HepG2 (cell line): ENCODE measurements around the gene TSTD2. TPM values are rescaled to one million over a fixed set of nuclear protein-coding genes. Genes with fewer than 3 reads are reported as not detected.

Experiments used
- ATAC-seq: fragments of 200-7000 bp; cut with Tn5 transposase; 3 replicates; pipeline ENCODE4 v1.9.1; 2020; ENCODE audit warnings: mild to moderate bottlenecking, moderate library complexity
- BruUV-seq: library from RNA; stranded (reverse); fragments of 400-500 nt; replicated peaks from 2 replicates; lab custom pipeline; 2021; lab: Mats Ljungman, UMichigan
- CTCF ChIA-PET: fragments of 300-600 bp; formaldehyde crosslinking; extraction: SDS; loops from one replicate; lab custom pipeline; 2021; ENCODE audit warnings: low total read pairs, inconsistent platforms, low intra/inter-chr PET ratio; lab: Yijun Ruan, JAX
- POLR2A ChIA-PET: fragments of 350-600 bp; sonication (Branson Sonifier 250); formaldehyde crosslinking; loops from one replicate; lab custom pipeline; 2020; ENCODE audit warnings: antibody characterized with exemption, inconsistent platforms; lab: Yijun Ruan, JAX
- DNase-seq: peaks from one replicate; pipeline ENCODE4 v3.0.0-alpha.2; 2015; ENCODE audit warnings: low spot score
- FAIRE-seq: peaks from 3 replicates; lab custom pipeline; 2011; peaks lifted over from hg19 to GRCh38; lab: Jason Lieb, UNC
- H2AFZ ChIP-seq: one replicate; pipeline ENCODE4 v1.6.1; 2011; ENCODE audit warnings: low read length, inconsistent platforms
- H3K27ac ChIP-seq: fragments of 300-600 bp; 3 replicates; pipeline ENCODE4 v1.8.0; 2011; ENCODE audit warnings: mixed run types, mild to moderate bottlenecking, mixed read lengths, low read length, inconsistent platforms; ENCODE audit not compliant: insufficient read depth; ENCODE audit errors: extremely low read length
- H3K27me3 ChIP-seq, 2 experiments: fragments of 200-600 bp in 1 of 2; 2 replicates in 1 of 2; 3 replicates in 1 of 2; pipeline versions ENCODE4 v1.6.0 to v1.8.0; 2011; ENCODE audit warnings: low read length in 2 of 2, mild to moderate bottlenecking in 2 of 2, moderate library complexity in 2 of 2, inconsistent platforms in 1 of 2; ENCODE audit not compliant: insufficient read depth in 2 of 2, control insufficient read depth in 1 of 2
- H3K36me3 ChIP-seq, 2 experiments: fragments of 200-600 bp in 1 of 2; replicated peaks in 1 of 2; 2 replicates in 1 of 2; 3 replicates in 1 of 2; pipeline versions ENCODE4 v1.5.1 to v1.8.0; 2011; ENCODE audit warnings: low read length in 2 of 2, inconsistent platforms in 1 of 2; ENCODE audit not compliant: insufficient read depth in 2 of 2, control insufficient read depth in 1 of 2
- H3K4me1 ChIP-seq: 2 replicates; pipeline ENCODE4 v1.5.1; 2012; ENCODE audit warnings: low read length, inconsistent platforms; ENCODE audit not compliant: insufficient read depth
- H3K4me2 ChIP-seq: 2 replicates; pipeline ENCODE4 v1.6.0; 2011; ENCODE audit warnings: low read depth, low read length, inconsistent platforms
- H3K4me3 ChIP-seq, 3 experiments: fragments of 200-600 bp in 1 of 3; sonication (generic), shearing (Covaris generic) in 1 of 3; replicated peaks in 1 of 3; 2 replicates each; pipeline ENCODE4 v1.5.1; 2011 to 2016; ENCODE audit warnings: low read length in 3 of 3, inconsistent platforms in 2 of 3, low read depth in 2 of 3, mild to moderate bottlenecking in 2 of 3, control low read depth in 1 of 3, mixed read lengths in 1 of 3; ENCODE audit not compliant: insufficient read depth in 1 of 3
- H3K79me2 ChIP-seq: one replicate; pipeline ENCODE4 v1.6.1; 2011; ENCODE audit warnings: low read length, inconsistent platforms; ENCODE audit not compliant: insufficient read depth
- H3K9ac ChIP-seq: 2 replicates; pipeline ENCODE4 v1.6.0; 2011; ENCODE audit warnings: mild to moderate bottlenecking, low read depth, low read length, inconsistent platforms; ENCODE audit not compliant: insufficient read depth
- H3K9me3 ChIP-seq: 2 replicates; pipeline ENCODE4 v1.5.1; 2012; ENCODE audit warnings: mild to moderate bottlenecking, low read length
- H4K20me1 ChIP-seq: 2 replicates; pipeline ENCODE4 v1.6.0; 2011; ENCODE audit warnings: inconsistent platforms, mild to moderate bottlenecking, low read length, moderate library complexity; ENCODE audit not compliant: insufficient read depth
- HHEX ChIP-seq: IDR thresholded peaks from 2 replicates; pipeline ENCODE4 v1.6.1; 2016; ENCODE audit warnings: control low read depth
- HMG20B ChIP-seq: conservative IDR thresholded peaks from 2 replicates; pipeline ENCODE4 v1.6.1; 2016; ENCODE audit warnings: missing genetic modification reagents, missing compliant biosample characterization
- HNRNPK ChIP-seq: fragments of 200-400 bp; formaldehyde crosslinking; IDR thresholded peaks from 2 replicates; pipeline ENCODE4 v1.6.1; 2018; ENCODE audit warnings: low read length, low read depth, moderate library complexity, mild to moderate bottlenecking; ENCODE audit not compliant: poor library complexity, severe bottlenecking
- KDM6A ChIP-seq: IDR thresholded peaks from 2 replicates; pipeline ENCODE4 v1.6.1; 2016; ENCODE audit warnings: low read depth
- KLF13 ChIP-seq: sonication (generic); formaldehyde crosslinking; IDR thresholded peaks from 2 replicates; pipeline ENCODE4 v1.4.0; 2020; ENCODE audit warnings: mild to moderate bottlenecking, missing genetic modification reagents
- MAFF ChIP-seq: IDR thresholded peaks from 2 replicates; pipeline ENCODE4 v1.6.1; 2011; ENCODE audit warnings: low read depth, low read length, improper control_type of control experiment
- NR0B2 ChIP-seq: sonication (generic); formaldehyde crosslinking; IDR thresholded peaks from 2 replicates; pipeline ENCODE4 v1.4.0; 2020; ENCODE audit warnings: mild to moderate bottlenecking, missing genetic modification reagents
- PITX1 ChIP-seq: sonication (generic); formaldehyde crosslinking; IDR thresholded peaks from 2 replicates; pipeline ENCODE4 v1.5.1; 2020; ENCODE audit warnings: mild to moderate bottlenecking, missing genetic modification reagents
- REST ChIP-seq, 2 experiments: IDR thresholded peaks; 2 replicates each; pipeline ENCODE4 v1.6.1; 2011 to 2012; ENCODE audit warnings: low read length in 2 of 2, borderline replicate concordance in 1 of 2, low read depth in 1 of 2, mild to moderate bottlenecking in 1 of 2, moderate library complexity in 1 of 2
- TERF1 ChIP-seq: sonication (generic); formaldehyde crosslinking; IDR thresholded peaks from 2 replicates; pipeline ENCODE4 v1.8.0; 2022; ENCODE audit warnings: mild to moderate bottlenecking, missing genetic modification reagents, moderate library complexity
- ZNF101 ChIP-seq: sonication (generic); formaldehyde crosslinking; IDR thresholded peaks from 2 replicates; pipeline ENCODE4 v1.4.0; 2020; ENCODE audit warnings: mild to moderate bottlenecking, low read depth, missing genetic modification reagents, borderline replicate concordance
- ZNF276 ChIP-seq: sonication (generic); formaldehyde crosslinking; IDR thresholded peaks from 2 replicates; pipeline ENCODE4 v1.4.0; 2020; ENCODE audit warnings: mild to moderate bottlenecking, low read depth, missing genetic modification reagents
- ZNF34 ChIP-seq: sonication (generic); formaldehyde crosslinking; IDR thresholded peaks from 2 replicates; pipeline ENCODE4 v1.4.0; 2020; ENCODE audit warnings: mild to moderate bottlenecking, missing genetic modification reagents, borderline replicate concordance
- ZNF367 ChIP-seq: sonication (generic); formaldehyde crosslinking; IDR thresholded peaks from 2 replicates; pipeline ENCODE4 v1.4.0; 2020; ENCODE audit warnings: missing genetic modification reagents, borderline replicate concordance
- ZNF382 ChIP-seq: sonication (generic); formaldehyde crosslinking; IDR thresholded peaks from 2 replicates; pipeline ENCODE4 v1.5.0; 2020; ENCODE audit warnings: missing genetic modification reagents, mild to moderate bottlenecking, borderline replicate concordance
- ZNF503 ChIP-seq: sonication (generic); formaldehyde crosslinking; IDR thresholded peaks from 2 replicates; pipeline ENCODE4 v1.4.0; 2020; ENCODE audit warnings: missing genetic modification reagents
- WGBS: methylation state at CpG from one replicate; pipeline ENCODE4 v1.1.6; 2017; ENCODE audit warnings: low lambda C conversion rate; 5-methylcytosine and 5-hydroxymethylcytosine counted together
- in situ Hi-C: cut with HindIII; loops from 2 replicates; pipeline ENCODE4 v1.10.0; 2017; ENCODE audit warnings: low pct_unique_long_range_greater_than_20kb; ENCODE audit not compliant: extremely low pct_ligation_motif_present
- intact Hi-C: fragments of 100-400 bp; cut with micrococcal nuclease; formaldehyde crosslinking; loops from one replicate; pipeline ENCODE4 v1.10.0; 2022; ENCODE audit not compliant: unreplicated experiment
- polyA plus RNA-seq, 8 experiments: library from polyadenylated mRNA; depleted of rRNA in 3 of 8; stranded (reverse) in 7 of 8; unstranded in 1 of 8; fragments of >200 nt; fragmentation: Illumina TruSeq in 4 of 8; extraction: Trizol in 4 of 8; gene quantifications; 2 replicates each; pipeline versions ENCODE4 v1.2.1 to v1.2.3, GENCODE V29; 2011 to 2016; ENCODE audit warnings: low read depth in 4 of 8, missing spikeins in 1 of 8, mixed read lengths in 1 of 8; ENCODE audit not compliant: insufficient read depth in 1 of 8
- total RNA-seq, 5 experiments: library from RNA; depleted of rRNA; stranded (reverse); fragments of >200 nt; fragmentation: Illumina TruSeq; extraction: Trizol; gene quantifications; 2 replicates each; pipeline ENCODE4 v1.2.3, GENCODE V29; 2016; ENCODE audit warnings: low read depth in 1 of 5

Gene TSTD2
- total and polyA plus RNA-seq, 2 of the 13 experiments (the other 11 are each of a cell fraction or from before 2014, with no cell fraction given) = 16.0 to 23.1 TPM

GRCh38 chr9:97628668-97629067 is 4.5 kb downstream of the TSTD2 start:
- ATAC-seq = no peak
- WGBS = 96% methylated on average over 3 of the region's 3 CpGs
- no peak for FAIRE-seq
- Histone ChIP-seq H3K4me3 (no peak overlapping the region), H3K9ac (no peak overlapping the region), H3K9me3 (no peaks in the 10 kb centered on the region), H3K4me2 (no peak overlapping the region), H3K4me1 (peaks cover 21% of the 10 kb centered on the region), H4K20me1 (no peaks in the 10 kb centered on the region; the same call in 1 of the 2 replicates), H3K36me3 (peaks cover 0 to 28% of the 10 kb centered on the region in 2 experiments; a peak in 3 of 5 replicates), H2AFZ (no peak overlapping the region), H3K79me2 (peaks cover 39% of the 10 kb centered on the region), H3K27me3 (peaks cover 0 to 8% of the 10 kb centered on the region in 2 experiments; a peak in 1 of 5 replicates), H3K27ac (no peak overlapping the region)
- POLR2A ChIA-PET = no interaction called here
- CTCF ChIA-PET = no interaction called here
- intact Hi-C loops = no loop called here
- no peak for DNase-seq
- TF ChIP-seq KLF13 (no peak), REST (IDR thresholded peaks at IDR 0.05; ENCODE audit: borderline replicate concordance in 1 of 2, low read depth in 1 of 2, low read length in 2 of 2) (no peak), HMG20B (CRISPR knock-in tag) (no peak), KDM6A (no peak), TERF1 (CRISPR knock-in tag) (no peak), ZNF382 (CRISPR knock-in tag) (no peak), PITX1 (no peak), ZNF503 (CRISPR knock-in tag) (no peak), ZNF276 (no peak), NR0B2 (CRISPR knock-in tag) (no peak), HHEX (CRISPR knock-in tag) (no peak), MAFF (no peak), HNRNPK (no peak), ZNF101 (CRISPR knock-in tag) (no peak), ZNF34 (CRISPR knock-in tag) (no peak), ZNF367 (CRISPR knock-in tag) (no peak)
- in situ Hi-C loops = no loop called here
- BruUV-seq = no TSS peak
